GM13977 (cell line): ENCODE data around the gene FAM13A.

Experiments used
- DNase-seq: peaks from one replicate; pipeline ENCODE4 v3.0.0; 2012; ENCODE audit warnings: low spot score
- CTCF ChIP-seq: IDR thresholded peaks from 2 replicates; pipeline ENCODE4 v1.5.1; 2012; ENCODE audit warnings: mild to moderate bottlenecking, control low read depth; ENCODE audit not compliant: insufficient read depth; ENCODE audit errors: extremely low read depth, missing control alignments
- in situ Hi-C: fragments of 300-500 bp; cut with MboI; formaldehyde crosslinking; loops from one replicate; pipeline ENCODE4 v1.12.0; 2022; ENCODE audit warnings: low sequenced_read_pairs, low pct_unique_long_range_greater_than_20kb, mixed read lengths, inconsistent platforms; ENCODE audit not compliant: unreplicated experiment

Gene FAM13A

DNA sequence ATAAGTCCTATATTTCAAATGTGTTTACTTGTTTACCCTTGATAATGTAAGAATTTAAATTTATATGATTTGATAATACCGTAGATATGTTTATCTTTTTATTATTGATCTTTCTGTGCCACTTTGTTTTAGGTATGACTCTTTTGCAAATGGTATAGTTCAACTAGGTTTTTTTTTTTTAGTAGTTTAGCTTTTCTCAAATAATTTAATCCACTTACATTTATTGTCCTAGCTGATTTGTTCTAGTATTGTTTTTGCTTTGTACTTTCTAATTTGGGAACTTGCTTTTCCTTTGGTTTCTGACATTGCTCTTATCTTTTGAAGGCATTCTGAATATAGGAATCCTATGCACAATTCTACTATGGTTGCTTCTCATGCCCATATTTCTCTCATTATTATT, 260.4 kb downstream of the FAM13A start:
- no peak for DNase-seq
- no peak for TF ChIP-seq CTCF
- in situ Hi-C loops, result no loop called here

DNA sequence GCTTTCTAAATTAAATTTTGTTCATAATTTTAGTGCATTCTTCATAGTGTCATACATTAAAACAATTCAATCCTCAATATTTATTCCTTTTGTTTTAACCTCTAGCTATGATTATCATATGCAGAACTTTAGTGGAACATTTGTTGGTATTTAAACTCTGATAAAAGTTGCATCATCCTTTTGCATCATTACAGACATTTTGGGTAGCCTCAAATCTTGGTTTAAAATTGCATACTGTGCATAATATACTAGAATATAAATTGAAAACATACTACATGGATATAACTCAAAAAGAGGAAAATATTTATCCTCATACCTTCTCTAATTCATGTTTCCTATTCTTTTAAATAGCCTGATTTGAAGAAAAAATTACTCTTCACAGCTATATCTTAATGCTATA, 262.0 kb downstream of the FAM13A start:
- in situ Hi-C loops, result no loop called here
- DNase-seq, result no peak
- no peak for TF ChIP-seq CTCF

GRCh38 chr4:88794087-88794690, 262.8 kb downstream of the FAM13A start:
- TF ChIP-seq CTCF, result no peak
- DNase-seq, result no peak
- in situ Hi-C loops, result no loop called here

DNA sequence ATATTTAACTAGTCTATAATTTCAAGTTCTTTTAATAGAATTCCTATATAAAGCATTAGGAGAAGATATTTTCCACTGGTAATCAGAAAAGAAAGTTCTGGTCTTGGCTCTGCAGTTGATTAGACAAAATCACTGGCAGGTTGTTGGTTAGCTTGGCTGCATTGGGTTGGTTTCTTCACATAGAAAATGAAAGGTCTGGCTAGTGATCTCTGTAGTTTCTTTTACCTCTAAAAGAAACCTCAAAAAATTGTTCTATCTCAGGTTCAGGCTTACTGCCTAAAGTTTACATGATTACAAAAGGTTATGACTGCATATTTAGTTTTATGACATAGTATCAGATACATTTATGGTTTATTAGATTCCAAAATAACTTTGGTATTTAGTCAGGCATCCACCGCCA, 263.5 kb downstream of the FAM13A start:
- TF ChIP-seq CTCF, result no peak
- in situ Hi-C loops, result no loop called here
- peak; percentile 7 for DNase-seq

GRCh38 chr4:88792821-88793220, 264.2 kb downstream of the FAM13A start:
- TF ChIP-seq CTCF, result no peak
- no peak for DNase-seq
- in situ Hi-C loops, result no loop called here

DNA sequence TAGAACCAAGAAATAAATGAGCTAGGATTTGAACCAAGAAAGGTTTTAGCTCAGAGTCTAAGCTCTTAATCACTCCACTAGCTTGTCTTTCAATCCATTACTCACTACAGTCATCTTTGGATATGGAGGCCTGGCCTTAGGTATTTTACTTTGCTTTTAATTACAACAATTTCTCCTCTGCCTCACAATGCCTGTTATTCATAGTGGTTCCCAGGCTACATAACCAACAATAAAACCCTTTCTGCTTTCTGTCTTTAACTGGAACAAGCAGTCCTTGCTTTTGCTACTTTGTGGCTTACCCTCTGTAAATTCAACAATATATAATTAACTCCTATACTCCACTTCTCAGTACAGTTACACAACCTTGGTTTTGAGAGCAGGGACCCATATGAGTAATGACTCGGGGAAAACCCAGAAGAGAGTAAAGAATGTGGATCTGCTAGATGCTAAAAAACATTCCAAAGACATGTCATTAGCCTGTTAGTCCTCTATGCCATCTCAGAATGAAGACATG, 264.7 kb downstream of the FAM13A start:
- in situ Hi-C loops, result no loop called here
- TF ChIP-seq CTCF, result no peak
- peak; percentile 7 for DNase-seq
